Vagina (tissue), 2 donors: ENCODE measurements around the gene BCAS4. TPM values are rescaled to one million over a fixed set of nuclear protein-coding genes. Genes with fewer than 3 reads are reported as not detected.

Experiments
- DNase-seq, 2 donors: peaks; one replicate each; pipeline ENCODE4 v3.0.0-alpha.2; 2017; ENCODE audit errors: extremely low spot score in 2 of 2
- H3K27ac ChIP-seq: fragments of 200-600 bp; sonication (generic); one replicate; pipeline ENCODE4 v1.5.1; 2019
- H3K27me3 ChIP-seq: fragments of 200-600 bp; sonication (generic); one replicate; pipeline ENCODE4 v1.5.1; 2019
- H3K36me3 ChIP-seq, 2 donors: fragments of 200-600 bp; sonication (generic); one replicate each; pipeline ENCODE4 v1.5.1; 2017 to 2019
- H3K4me1 ChIP-seq: fragments of 200-600 bp; sonication (generic); one replicate; pipeline ENCODE4 v1.5.1; 2019
- H3K4me3 ChIP-seq, 2 donors: fragments of 200-600 bp; sonication (generic); 1 replicate in 1 of 2; 2 replicates in 1 of 2; pipeline ENCODE4 v1.5.1; 2016 to 2019
- H3K9me3 ChIP-seq: fragments of 200-600 bp; sonication (generic); one replicate; pipeline ENCODE4 v1.5.1; 2019
- POLR2A ChIP-seq, 2 donors: fragments of 450-650 bp; IDR thresholded peaks; one replicate each; pipeline ENCODE4 v1.6.1; 2017; ENCODE audit warnings: antibody characterized with exemption in 2 of 2, mild to moderate bottlenecking in 2 of 2, moderate library complexity in 2 of 2
- POLR2AphosphoS5 ChIP-seq, 2 donors: sonication (generic); formaldehyde crosslinking; IDR thresholded peaks; one replicate each; pipeline ENCODE4 v1.9.0; 2017; ENCODE audit warnings: antibody characterized with exemption in 2 of 2, mild to moderate bottlenecking in 2 of 2, low read depth in 1 of 2; ENCODE audit not compliant: insufficient read depth in 1 of 2
- intact Hi-C: fragments of 100-400 bp; cut with DNase I; formaldehyde crosslinking; loops from one replicate; pipeline ENCODE4 v1.15.1; 2023
- total RNA-seq: library from RNA; depleted of rRNA; stranded (reverse); fragments of >200 nt; gene quantifications from one replicate; pipeline ENCODE4 v1.2.3, GENCODE V29; 2016
- TF ChIP-seq, protein P1 (sequence below), 3 experiments: fragments of 450-650 bp in 2 of 3; fragments of 200-600 bp in 1 of 3; sonication (generic) in 1 of 3; IDR thresholded peaks; one replicate each; pipeline ENCODE4 v1.5.1; 2017 to 2019; ENCODE audit warnings: antibody characterized with exemption in 3 of 3, mild to moderate bottlenecking in 2 of 3, moderate library complexity in 2 of 3

Gene BCAS4
- total RNA-seq, 1 donor from 2014 or later = 1.7 TPM

DNA sequence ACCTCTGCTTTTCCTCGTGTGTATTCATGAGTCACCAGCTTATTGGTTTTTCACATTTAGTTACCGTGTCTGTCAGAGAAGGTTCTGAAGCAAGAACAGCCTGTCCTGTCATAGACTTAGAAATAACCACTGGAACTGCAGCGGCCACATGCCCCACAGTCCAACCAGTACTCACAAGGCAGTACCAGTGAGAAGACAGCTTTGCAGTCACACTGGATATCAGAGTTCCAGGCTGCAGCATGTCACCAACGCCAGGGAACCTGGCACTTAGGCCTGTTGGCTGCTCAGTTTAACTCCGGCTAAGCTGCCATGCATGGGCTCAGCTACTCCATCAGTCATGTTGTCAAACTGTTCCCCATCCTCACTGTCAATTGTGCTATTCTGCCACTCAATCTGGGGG, 96.3 kb downstream of the BCAS4 start:
- intact Hi-C loops = no loop called here
- H3K27me3 ChIP-seq = no peaks in the 10 kb centered on the region
- DNase-seq = no peak
- H3K9me3 ChIP-seq = no peaks in the 10 kb centered on the region
- no peak overlapping the region for H3K27ac ChIP-seq
- H3K4me3 ChIP-seq = no peak overlapping the region
- H3K4me1 ChIP-seq = no peaks in the 10 kb centered on the region
- TF ChIP-seq POLR2AphosphoS5 (IDR thresholded peaks at IDR 0.05; ENCODE audit: insufficient read depth in 1 of 2, low read depth in 1 of 2) (no peak), POLR2A (IDR thresholded peaks at IDR 0.05) (no peak)
- TF ChIP-seq, protein P1, sequence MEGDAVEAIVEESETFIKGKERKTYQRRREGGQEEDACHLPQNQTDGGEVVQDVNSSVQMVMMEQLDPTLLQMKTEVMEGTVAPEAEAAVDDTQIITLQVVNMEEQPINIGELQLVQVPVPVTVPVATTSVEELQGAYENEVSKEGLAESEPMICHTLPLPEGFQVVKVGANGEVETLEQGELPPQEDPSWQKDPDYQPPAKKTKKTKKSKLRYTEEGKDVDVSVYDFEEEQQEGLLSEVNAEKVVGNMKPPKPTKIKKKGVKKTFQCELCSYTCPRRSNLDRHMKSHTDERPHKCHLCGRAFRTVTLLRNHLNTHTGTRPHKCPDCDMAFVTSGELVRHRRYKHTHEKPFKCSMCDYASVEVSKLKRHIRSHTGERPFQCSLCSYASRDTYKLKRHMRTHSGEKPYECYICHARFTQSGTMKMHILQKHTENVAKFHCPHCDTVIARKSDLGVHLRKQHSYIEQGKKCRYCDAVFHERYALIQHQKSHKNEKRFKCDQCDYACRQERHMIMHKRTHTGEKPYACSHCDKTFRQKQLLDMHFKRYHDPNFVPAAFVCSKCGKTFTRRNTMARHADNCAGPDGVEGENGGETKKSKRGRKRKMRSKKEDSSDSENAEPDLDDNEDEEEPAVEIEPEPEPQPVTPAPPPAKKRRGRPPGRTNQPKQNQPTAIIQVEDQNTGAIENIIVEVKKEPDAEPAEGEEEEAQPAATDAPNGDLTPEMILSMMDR (IDR thresholded peaks at IDR 0.05) = no peak
- peaks cover 0 to 43% of the 10 kb centered on the region in 2 donors for H3K36me3 ChIP-seq

- no peak for DNase-seq
- no peaks in the 10 kb centered on the region for H3K9me3 ChIP-seq
- H3K36me3 ChIP-seq = peaks cover 0 to 43% of the 10 kb centered on the region in 2 donors
Measured at GRCh38 chr20:50892394-50892793, 97.5 kb downstream of the BCAS4 start.

DNA sequence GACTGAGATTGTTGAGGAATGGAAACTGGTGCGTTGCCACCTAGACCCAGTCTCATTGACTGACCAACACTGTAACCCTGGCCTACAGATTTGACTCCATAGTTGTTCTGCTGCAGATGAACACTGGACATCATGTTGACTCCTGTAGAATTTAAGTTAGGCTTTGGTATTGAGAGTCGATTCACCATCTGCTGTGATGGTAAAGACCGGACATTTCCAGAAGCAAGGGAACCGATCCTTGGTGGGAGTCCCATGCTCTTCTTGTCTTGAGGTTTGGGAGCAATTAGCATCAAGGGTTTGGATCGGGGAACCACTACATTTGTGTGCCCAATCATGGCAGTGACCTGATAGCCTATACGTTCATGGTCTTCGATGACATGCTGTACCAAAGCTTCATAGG, 98.8 kb downstream of the BCAS4 start:
- intact Hi-C loops = no loop called here
- H3K4me1 ChIP-seq = no peaks in the 10 kb centered on the region
- no peaks in the 10 kb centered on the region for H3K27me3 ChIP-seq
- H3K9me3 ChIP-seq = no peaks in the 10 kb centered on the region
- DNase-seq = no peak
- H3K27ac ChIP-seq = no peak overlapping the region
- no peak for TF ChIP-seq POLR2AphosphoS5 (IDR thresholded peaks at IDR 0.05; ENCODE audit: insufficient read depth in 1 of 2, low read depth in 1 of 2)
- TF ChIP-seq, protein P1 (IDR thresholded peaks at IDR 0.05) = no peak
- TF ChIP-seq POLR2A (IDR thresholded peaks at IDR 0.05) = no peak
- H3K4me3 ChIP-seq = no peak overlapping the region
- peaks cover 0 to 43% of the 10 kb centered on the region in 2 donors for H3K36me3 ChIP-seq

More at GRCh38 chr20:50892394-50892793, 97.5 kb downstream of the BCAS4 start:
- Histone ChIP-seq H3K27me3 (no peaks in the 10 kb centered on the region), H3K27ac (no peak overlapping the region), H3K4me1 (no peaks in the 10 kb centered on the region), H3K4me3 (no peak overlapping the region)
- no peak for TF ChIP-seq POLR2A (IDR thresholded peaks at IDR 0.05)
- TF ChIP-seq POLR2AphosphoS5 (IDR thresholded peaks at IDR 0.05; ENCODE audit: insufficient read depth in 1 of 2, low read depth in 1 of 2) = no peak
- TF ChIP-seq, protein P1 (IDR thresholded peaks at IDR 0.05) = no peak
- intact Hi-C loops = no loop called here

- no peak overlapping the region for H3K4me3 ChIP-seq
- TF ChIP-seq POLR2AphosphoS5 (IDR thresholded peaks at IDR 0.05; ENCODE audit: insufficient read depth in 1 of 2, low read depth in 1 of 2) = no peak
- TF ChIP-seq, protein P1 (IDR thresholded peaks at IDR 0.05) = no peak
- TF ChIP-seq POLR2A (IDR thresholded peaks at IDR 0.05) = no peak
- no peaks in the 10 kb centered on the region for H3K9me3 ChIP-seq
- no peaks in the 10 kb centered on the region for H3K27me3 ChIP-seq
- H3K27ac ChIP-seq = no peak overlapping the region
- no peaks in the 10 kb centered on the region for H3K4me1 ChIP-seq
- DNase-seq = no peak
- peaks cover 0 to 44% of the 10 kb centered on the region in 2 donors for H3K36me3 ChIP-seq
- intact Hi-C loops = no loop called here
Measured at GRCh38 chr20:50895111-50895830, 100.4 kb downstream of the BCAS4 start.

GRCh38 chr20:50898475-50898874, 103.6 kb downstream of the BCAS4 start:
- Histone ChIP-seq H3K27ac (no peak overlapping the region), H3K4me1 (peaks cover 9% of the 10 kb centered on the region), H3K27me3 (no peaks in the 10 kb centered on the region), H3K9me3 (no peaks in the 10 kb centered on the region), H3K36me3 (peaks cover 0 to 33% of the 10 kb centered on the region in 2 donors), H3K4me3 (no peak overlapping the region)
- intact Hi-C loops = no loop called here
- TF ChIP-seq POLR2A (IDR thresholded peaks at IDR 0.05) (no peak), POLR2AphosphoS5 (IDR thresholded peaks at IDR 0.05; ENCODE audit: insufficient read depth in 1 of 2, low read depth in 1 of 2) (no peak)
- TF ChIP-seq, protein P1 (IDR thresholded peaks at IDR 0.05) = no peak
- DNase-seq = no peak
